ENCODE data around the gene FAM83D. TPM values are rescaled to one million over a fixed set of nuclear protein-coding genes. Genes with fewer than 3 reads are reported as not detected.

Gene FAM83D
- total and polyA plus RNA-seq, 2 experiments from 2014 or later, result 33.3 to 91.3 TPM

DNA sequence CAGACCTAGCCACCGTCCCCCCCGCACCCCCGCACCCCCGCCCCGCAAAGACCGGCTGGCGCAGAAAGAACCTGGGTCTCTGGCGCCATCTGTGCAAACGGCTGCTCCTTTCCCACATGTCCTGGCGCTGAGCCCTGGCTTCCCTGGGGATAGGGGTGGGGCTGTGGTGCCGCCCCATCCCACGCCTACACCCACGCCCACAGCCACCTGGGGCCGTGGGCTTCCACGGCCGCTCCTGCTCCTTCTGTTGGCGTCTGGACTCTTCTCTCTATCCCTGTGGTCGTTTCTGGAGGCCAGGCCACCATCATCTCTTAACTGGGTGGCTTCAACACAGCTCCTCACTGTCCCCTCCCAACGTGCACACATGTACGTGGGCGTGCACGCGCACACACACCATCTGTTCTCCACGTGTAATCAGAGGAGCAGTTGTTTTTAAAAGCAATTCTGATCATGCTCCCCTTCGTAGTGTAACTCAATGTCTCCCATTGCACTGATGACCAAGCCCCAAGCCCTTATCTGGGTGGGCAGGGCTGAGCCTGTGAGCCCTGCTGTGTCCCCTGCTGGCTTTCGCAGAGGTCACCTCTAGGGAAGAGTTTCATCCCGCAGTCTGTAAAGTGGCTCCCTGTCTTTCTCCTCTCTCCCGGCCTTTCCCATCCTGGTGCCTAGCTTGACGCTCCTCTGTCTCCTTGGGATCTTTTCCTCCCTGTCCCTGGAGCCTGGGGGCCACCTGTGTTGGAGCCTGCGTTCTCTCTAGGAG is 31.9 kb upstream of the FAM83D start (continued):
- TF ChIP-seq CREB1 (CRISPR knock-in tag; IDR thresholded peaks at IDR 0.05; ENCODE audit: low read depth), result no peak
- TF ChIP-seq, protein P1, sequence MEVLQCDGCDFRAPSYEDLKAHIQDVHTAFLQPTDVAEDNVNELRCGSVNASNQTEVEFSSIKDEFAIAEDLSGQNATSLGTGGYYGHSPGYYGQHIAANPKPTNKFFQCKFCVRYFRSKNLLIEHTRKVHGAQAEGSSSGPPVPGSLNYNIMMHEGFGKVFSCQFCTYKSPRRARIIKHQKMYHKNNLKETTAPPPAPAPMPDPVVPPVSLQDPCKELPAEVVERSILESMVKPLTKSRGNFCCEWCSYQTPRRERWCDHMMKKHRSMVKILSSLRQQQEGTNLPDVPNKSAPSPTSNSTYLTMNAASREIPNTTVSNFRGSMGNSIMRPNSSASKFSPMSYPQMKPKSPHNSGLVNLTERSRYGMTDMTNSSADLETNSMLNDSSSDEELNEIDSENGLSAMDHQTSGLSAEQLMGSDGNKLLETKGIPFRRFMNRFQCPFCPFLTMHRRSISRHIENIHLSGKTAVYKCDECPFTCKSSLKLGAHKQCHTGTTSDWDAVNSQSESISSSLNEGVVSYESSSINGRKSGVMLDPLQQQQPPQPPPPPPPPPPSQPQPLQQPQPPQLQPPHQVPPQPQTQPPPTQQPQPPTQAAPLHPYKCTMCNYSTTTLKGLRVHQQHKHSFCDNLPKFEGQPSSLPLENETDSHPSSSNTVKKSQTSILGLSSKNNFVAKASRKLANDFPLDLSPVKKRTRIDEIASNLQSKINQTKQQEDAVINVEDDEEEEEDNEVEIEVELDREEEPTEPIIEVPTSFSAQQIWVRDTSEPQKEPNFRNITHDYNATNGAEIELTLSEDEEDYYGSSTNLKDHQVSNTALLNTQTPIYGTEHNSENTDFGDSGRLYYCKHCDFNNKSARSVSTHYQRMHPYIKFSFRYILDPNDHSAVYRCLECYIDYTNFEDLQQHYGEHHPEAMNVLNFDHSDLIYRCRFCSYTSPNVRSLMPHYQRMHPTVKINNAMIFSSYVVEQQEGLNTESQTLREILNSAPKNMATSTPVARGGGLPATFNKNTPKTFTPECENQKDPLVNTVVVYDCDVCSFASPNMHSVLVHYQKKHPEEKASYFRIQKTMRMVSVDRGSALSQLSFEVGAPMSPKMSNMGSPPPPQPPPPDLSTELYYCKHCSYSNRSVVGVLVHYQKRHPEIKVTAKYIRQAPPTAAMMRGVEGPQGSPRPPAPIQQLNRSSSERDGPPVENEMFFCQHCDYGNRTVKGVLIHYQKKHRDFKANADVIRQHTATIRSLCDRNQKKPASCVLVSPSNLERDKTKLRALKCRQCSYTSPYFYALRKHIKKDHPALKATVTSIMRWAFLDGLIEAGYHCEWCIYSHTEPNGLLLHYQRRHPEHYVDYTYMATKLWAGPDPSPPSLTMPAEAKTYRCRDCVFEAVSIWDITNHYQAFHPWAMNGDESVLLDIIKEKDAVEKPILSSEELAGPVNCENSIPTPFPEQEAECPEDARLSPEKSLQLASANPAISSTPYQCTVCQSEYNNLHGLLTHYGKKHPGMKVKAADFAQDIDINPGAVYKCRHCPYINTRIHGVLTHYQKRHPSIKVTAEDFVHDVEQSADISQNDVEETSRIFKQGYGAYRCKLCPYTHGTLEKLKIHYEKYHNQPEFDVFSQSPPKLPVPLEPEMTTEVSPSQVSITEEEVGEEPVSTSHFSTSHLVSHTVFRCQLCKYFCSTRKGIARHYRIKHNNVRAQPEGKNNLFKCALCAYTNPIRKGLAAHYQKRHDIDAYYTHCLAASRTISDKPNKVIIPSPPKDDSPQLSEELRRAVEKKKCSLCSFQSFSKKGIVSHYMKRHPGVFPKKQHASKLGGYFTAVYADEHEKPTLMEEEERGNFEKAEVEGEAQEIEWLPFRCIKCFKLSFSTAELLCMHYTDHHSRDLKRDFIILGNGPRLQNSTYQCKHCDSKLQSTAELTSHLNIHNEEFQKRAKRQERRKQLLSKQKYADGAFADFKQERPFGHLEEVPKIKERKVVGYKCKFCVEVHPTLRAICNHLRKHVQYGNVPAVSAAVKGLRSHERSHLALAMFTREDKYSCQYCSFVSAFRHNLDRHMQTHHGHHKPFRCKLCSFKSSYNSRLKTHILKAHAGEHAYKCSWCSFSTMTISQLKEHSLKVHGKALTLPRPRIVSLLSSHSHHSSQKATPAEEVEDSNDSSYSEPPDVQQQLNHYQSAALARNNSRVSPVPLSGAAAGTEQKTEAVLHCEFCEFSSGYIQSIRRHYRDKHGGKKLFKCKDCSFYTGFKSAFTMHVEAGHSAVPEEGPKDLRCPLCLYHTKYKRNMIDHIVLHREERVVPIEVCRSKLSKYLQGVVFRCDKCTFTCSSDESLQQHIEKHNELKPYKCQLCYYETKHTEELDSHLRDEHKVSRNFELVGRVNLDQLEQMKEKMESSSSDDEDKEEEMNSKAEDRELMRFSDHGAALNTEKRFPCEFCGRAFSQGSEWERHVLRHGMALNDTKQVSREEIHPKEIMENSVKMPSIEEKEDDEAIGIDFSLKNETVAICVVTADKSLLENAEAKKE (CRISPR knock-in tag; IDR thresholded peaks at IDR 0.05), result no peak
- no peak for TF ChIP-seq JUNB (IDR thresholded peaks at IDR 0.05; ENCODE audit: unreplicated experiment)

DNA sequence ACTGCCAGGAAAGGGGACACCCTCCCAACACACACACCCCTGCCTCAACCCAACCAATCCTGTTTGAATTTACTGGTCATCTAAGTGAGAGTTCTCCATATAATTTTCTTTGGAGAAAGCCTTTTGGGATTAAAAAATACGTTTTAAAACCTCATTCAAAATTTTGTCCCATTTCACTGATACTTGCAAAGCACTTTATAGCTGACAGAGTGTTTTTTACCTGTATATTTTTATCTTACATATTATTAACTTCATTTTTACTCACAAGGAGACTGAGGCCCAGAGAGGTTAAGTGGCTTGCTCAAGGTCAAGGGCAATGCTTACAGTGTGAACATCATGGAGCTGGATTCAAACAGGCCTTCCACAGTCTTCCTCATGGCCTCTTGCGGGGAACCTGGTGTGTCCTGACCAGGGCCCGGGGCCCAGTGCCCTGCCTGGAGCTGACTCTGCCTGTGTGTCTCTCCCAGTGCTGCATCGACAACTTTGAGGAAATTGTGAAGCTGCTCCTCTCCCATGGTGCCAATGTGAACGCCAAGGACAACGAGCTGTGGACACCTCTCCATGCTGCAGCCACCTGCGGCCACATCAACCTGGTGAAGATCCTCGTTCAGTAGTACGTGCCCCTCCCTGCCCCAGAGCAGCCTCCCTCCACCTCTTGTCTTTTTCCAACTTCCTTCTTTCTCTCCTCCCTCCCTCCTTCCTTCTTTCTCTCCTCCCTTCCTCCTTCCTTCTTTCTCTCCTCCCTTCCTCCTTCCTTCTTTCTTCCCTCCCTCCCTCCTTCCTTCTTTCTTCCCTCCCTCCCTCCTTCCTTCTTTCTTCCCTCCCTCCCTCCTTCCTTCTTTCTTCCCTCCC is 30.9 kb upstream of the FAM83D start:
- ATAC-seq, result no peak
- H3K36me3 ChIP-seq (ENCODE audit: insufficient read depth), result no peaks in the 10 kb centered on the region
- DNase-seq (ENCODE audit: low spot score), result no peak
- Mint-ChIP-seq H3K27me3 (ENCODE audit: insufficient read depth, low read depth, poor library complexity) (peaks cover 8% of the 10 kb centered on the region), H3K36me3 (ENCODE audit: low read depth) (no peaks in the 10 kb centered on the region; the same call in 2 of the 3 replicates), H3K4me1 (peaks cover 14% of the 10 kb centered on the region), H3K4me3 (no peak overlapping the region), H3K9me3 (no peaks in the 10 kb centered on the region), H3K27ac (no peak overlapping the region)
- H3K4me2 ChIP-seq, result no peak overlapping the region
- H3K4me1 ChIP-seq (ENCODE audit: insufficient read depth), result peaks cover 5% of the 10 kb centered on the region
- H2AFZ ChIP-seq, result no peak overlapping the region
- H3K79me2 ChIP-seq (replicated peaks; ENCODE audit: insufficient read depth), result no peaks in the 10 kb centered on the region
- no peaks in the 10 kb centered on the region; the same call in 1 of the 2 replicates for H4K20me1 ChIP-seq (replicated peaks; ENCODE audit: insufficient read depth)
- no peak overlapping the region for H3K4me3 ChIP-seq
- H3K27ac ChIP-seq (ENCODE audit: low read depth), result no peak overlapping the region
- no peaks in the 10 kb centered on the region for H3F3A ChIP-seq (replicated peaks; ENCODE audit: low read depth)
- H3K9me2 ChIP-seq (ENCODE audit: insufficient read depth), result no peaks in the 10 kb centered on the region
- H3K27me3 ChIP-seq (ENCODE audit: insufficient read depth), result no peaks in the 10 kb centered on the region
- TF ChIP-seq CREB1 (CRISPR knock-in tag; IDR thresholded peaks at IDR 0.05; ENCODE audit: low read depth) (no peak), STAT1 (IDR thresholded peaks at IDR 0.05; ENCODE audit: unreplicated experiment) (no peak), ZNF114 (CRISPR knock-in tag; IDR thresholded peaks at IDR 0.05) (no peak), POLR2AphosphoS5 (IDR thresholded peaks at IDR 0.05; ENCODE audit: low read depth) (no peak), NANOG (IDR thresholded peaks at IDR 0.05; ENCODE audit: borderline replicate concordance) (no peak)
- TF ChIP-seq, protein P1 (CRISPR knock-in tag; IDR thresholded peaks at IDR 0.05), result no peak

All from GM23338 (cell line).